HG02571 (cell line): Measurements from ENCODE around the gene GRID2.
"Not testable (repeated sequence)": the region's sequence is repeated elsewhere in the genome, so short reads cannot be mapped to it uniquely, and the experiment has no call there.

Source experiments
- ATAC-seq: cut with Tn5 transposase; IDR thresholded peaks from one replicate; pipeline ENCODE4 v1.9.1; 2021; ENCODE audit warnings: mild to moderate bottlenecking, moderate library complexity; ENCODE audit not compliant: unreplicated experiment

GRID2 gene

GRCh38 chr4:92433272-92433758 lies 129.5 kb downstream of the GRID2 start:
- no peak for ATAC-seq

GRCh38 chr4:92438722-92439121 lies 135.0 kb downstream of the GRID2 start:
- not testable (repeated sequence) for ATAC-seq

- ATAC-seq, result not testable (repeated sequence)
Measured at GRCh38 chr4:92442131-92442530, 138.4 kb downstream of the GRID2 start.

GRCh38 chr4:92444143-92444843 lies 140.5 kb downstream of the GRID2 start:
- not testable (repeated sequence) for ATAC-seq

- ATAC-seq, result no peak
Measured at GRCh38 chr4:92445127-92445526, 141.4 kb downstream of the GRID2 start.

- ATAC-seq, result no peak
Measured at GRCh38 chr4:92447255-92447905, 143.6 kb downstream of the GRID2 start.

GRCh38 chr4:92448176-92448575 lies 144.4 kb downstream of the GRID2 start:
- not testable (repeated sequence) for ATAC-seq

- ATAC-seq, result no peak
Measured at GRCh38 chr4:92450694-92451093, 146.9 kb downstream of the GRID2 start.

GRCh38 chr4:92451782-92452181 lies 148.0 kb downstream of the GRID2 start:
- no peak for ATAC-seq

- ATAC-seq, result not testable (repeated sequence)
Measured at GRCh38 chr4:92452383-92452782, 148.6 kb downstream of the GRID2 start.

- ATAC-seq, result no peak
Measured at GRCh38 chr4:92455329-92455839, 151.6 kb downstream of the GRID2 start.

GRCh38 chr4:92455951-92456350 lies 152.2 kb downstream of the GRID2 start:
- ATAC-seq, result no peak

- ATAC-seq, result no peak
Measured at GRCh38 chr4:92461732-92462131, 158.0 kb downstream of the GRID2 start.

- no peak for ATAC-seq
Measured at GRCh38 chr4:92477298-92477697, 173.5 kb downstream of the GRID2 start.

- no peak for ATAC-seq
Measured at GRCh38 chr4:92483341-92483740, 179.6 kb downstream of the GRID2 start.

- ATAC-seq, result no peak
Measured at GRCh38 chr4:92488496-92488895, 184.7 kb downstream of the GRID2 start.

GRCh38 chr4:92497141-92497540 lies 193.4 kb downstream of the GRID2 start:
- no peak for ATAC-seq

- ATAC-seq, result no peak
Measured at GRCh38 chr4:92501456-92501855, 197.7 kb downstream of the GRID2 start.

- no peak for ATAC-seq
Measured at GRCh38 chr4:92506933-92507332, 203.2 kb downstream of the GRID2 start.

GRCh38 chr4:92514627-92515026 lies 210.9 kb downstream of the GRID2 start:
- ATAC-seq, result no peak

GRCh38 chr4:92516450-92516849 lies 212.7 kb downstream of the GRID2 start:
- ATAC-seq, result no peak

GRCh38 chr4:92519727-92520126 lies 216.0 kb downstream of the GRID2 start:
- ATAC-seq, result no peak
